ENCODE measurements around the gene CNOT6L. TPM values are rescaled to one million over a fixed set of nuclear protein-coding genes. Genes with fewer than 3 reads are reported as not detected.

Gene CNOT6L
- total RNA-seq, 4 donors from 2014 or later = 22.5 to 44.2 (median 35.5) TPM

DNA sequence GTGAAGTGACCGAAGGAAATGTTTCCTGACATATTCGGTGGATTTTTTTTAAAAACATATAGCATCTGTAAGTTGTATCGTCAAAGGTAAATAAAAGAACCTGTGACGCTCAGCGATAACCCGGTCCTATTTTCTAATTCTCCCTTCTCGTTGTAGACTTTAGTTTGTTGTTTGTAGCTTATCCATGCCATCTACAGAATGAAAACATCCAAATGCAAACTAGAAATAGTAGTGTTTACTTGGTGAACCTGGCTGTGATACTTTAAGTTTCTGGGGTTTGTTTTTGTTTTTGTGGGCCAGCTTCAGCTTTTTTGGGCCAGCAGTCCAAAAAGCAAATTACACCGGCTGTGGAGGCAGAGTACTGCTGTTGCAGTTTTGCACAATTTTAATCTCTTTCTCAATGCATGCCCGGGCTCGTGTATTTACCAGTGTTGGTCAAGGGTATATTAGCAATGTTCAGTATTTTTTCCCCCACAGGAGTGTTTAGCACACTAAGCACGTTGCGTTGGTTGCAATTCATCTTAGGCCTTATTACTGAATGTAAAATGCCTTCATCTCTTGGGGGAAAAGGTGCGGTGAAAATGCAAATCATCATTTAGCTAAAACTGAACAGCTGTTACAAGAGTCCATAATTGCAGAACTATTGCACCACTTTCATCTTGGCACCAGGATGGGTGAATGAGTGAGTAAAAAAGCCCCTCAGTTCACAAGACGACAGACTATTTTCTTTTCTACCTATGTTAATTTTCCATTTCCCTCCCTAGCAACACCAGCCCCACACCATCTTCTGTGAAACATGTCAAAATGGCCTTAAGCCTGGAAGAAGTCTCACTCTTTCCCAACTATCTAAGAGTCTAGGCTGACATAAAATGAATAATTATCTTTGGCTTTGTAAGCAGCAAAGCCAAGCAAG lies 1.7 kb upstream of the CNOT6L start:
- peak in 1 of 2 donors; percentile 5 for DNase-seq
- Histone ChIP-seq H3K36me3 (no peaks in the 10 kb centered on the region), H3K9me3 (no peaks in the 10 kb centered on the region), H3K27ac (peak overlapping the region; percentile 98 to 99 (median 98)), H3K4me3 (replicated peaks in 1 of 3) (peak overlapping the region; percentile 87 to 96 (median 88)), H3K4me1 (peaks cover 0 to 14% of the 10 kb centered on the region in 2 donors), H3K27me3 (no peaks in the 10 kb centered on the region)
- intact Hi-C loops (cut with DNase I) = no loop called here
- WGBS, 2 donors = 17 to 19% methylated on average over 14 of the region's 14 CpGs
- TF ChIP-seq, protein P1, sequence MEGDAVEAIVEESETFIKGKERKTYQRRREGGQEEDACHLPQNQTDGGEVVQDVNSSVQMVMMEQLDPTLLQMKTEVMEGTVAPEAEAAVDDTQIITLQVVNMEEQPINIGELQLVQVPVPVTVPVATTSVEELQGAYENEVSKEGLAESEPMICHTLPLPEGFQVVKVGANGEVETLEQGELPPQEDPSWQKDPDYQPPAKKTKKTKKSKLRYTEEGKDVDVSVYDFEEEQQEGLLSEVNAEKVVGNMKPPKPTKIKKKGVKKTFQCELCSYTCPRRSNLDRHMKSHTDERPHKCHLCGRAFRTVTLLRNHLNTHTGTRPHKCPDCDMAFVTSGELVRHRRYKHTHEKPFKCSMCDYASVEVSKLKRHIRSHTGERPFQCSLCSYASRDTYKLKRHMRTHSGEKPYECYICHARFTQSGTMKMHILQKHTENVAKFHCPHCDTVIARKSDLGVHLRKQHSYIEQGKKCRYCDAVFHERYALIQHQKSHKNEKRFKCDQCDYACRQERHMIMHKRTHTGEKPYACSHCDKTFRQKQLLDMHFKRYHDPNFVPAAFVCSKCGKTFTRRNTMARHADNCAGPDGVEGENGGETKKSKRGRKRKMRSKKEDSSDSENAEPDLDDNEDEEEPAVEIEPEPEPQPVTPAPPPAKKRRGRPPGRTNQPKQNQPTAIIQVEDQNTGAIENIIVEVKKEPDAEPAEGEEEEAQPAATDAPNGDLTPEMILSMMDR (IDR thresholded peaks at IDR 0.05) = peak in 1 of 6 experiments; percentile 5
- TF ChIP-seq POLR2A (IDR thresholded peaks at IDR 0.05) = no peak

DNA sequence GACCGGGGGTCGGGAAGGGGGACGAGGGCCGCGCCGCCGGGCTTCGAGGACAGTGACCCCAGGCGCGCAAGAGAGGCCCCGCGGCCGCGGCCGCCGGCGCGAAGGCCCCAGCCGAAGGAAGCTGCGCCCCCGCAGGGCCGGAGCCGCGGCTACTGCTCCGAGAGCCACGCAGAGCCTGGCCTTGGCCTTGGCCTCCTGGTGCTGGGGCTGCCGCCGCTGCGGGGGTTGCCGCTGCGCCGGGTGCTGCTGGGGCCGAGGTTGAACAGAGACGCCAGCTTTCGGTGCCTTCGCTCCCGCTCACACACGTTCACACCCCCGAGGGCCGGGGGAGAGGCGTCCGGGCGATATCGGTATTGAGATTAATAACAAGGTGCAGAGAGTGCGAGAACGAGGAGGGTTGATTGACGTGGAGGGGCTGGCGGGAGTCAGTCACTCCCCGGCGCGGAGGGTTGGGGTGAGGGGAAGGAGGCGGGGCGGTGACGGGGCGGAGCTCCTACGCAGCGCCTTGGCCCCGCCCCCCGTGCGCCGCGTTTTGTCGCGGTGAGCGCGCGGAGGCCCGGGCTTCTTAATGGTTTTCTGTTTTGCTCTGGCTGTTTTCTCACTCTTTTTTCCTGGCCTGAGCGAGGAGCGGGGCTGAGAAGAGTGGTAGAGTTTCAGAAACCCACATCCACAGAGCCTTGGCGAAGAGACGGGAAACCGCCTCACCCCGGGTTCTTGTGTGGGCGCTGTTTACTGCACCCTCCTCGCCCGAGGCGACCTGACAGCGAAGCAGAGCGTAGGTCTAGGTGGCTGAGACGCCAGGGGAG lies 878 bp upstream of the CNOT6L start:
- 0 to 1% methylated on average over 36 of the region's 81 CpGs for WGBS, 2 donors
- Histone ChIP-seq H3K27ac (peak overlapping the region; percentile 98 to 99 (median 98)), H3K36me3 (no peaks in the 10 kb centered on the region), H3K4me3 (replicated peaks in 1 of 3) (peak overlapping the region; percentile 87 to 96 (median 88)), H3K9me3 (no peaks in the 10 kb centered on the region), H3K4me1 (peaks cover 0 to 22% of the 10 kb centered on the region in 2 donors), H3K27me3 (no peaks in the 10 kb centered on the region)
- intact Hi-C loops (cut with DNase I) = no loop called here
- peak; percentile 91 to 93 for DNase-seq
- TF ChIP-seq, protein P1 (IDR thresholded peaks at IDR 0.05) = peak in 1 of 6 experiments; percentile 7
- peak in 1 of 2 donors; percentile 96 for TF ChIP-seq POLR2A (IDR thresholded peaks at IDR 0.05)

DNA sequence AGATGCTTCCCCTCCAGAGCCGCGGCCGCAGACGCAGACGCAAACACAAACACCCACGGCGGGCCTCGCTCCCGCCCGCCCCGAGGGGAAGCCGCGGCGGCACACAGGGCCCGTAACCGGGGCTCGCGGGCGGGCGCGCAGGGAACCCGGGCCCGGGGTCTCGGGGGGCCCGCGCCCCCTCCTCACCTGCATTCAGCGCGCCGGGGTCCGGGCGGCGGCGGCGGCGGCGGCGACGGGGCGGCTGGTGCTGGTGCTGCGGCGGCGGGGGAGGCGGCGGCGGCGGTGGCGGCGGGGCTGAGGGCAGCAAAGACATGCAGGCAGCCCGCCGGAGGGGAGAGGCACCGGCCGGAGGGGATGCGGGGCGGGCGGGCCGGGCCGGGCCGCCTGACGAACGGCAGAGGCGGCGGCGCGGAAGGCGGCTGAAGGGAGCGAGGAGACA lies 255 bp upstream of the CNOT6L start:
- H3K27ac ChIP-seq = peak overlapping the region; percentile 98 to 99 (median 98)
- H3K9me3 ChIP-seq = no peaks in the 10 kb centered on the region
- intact Hi-C loops (cut with DNase I) = no loop called here
- H3K36me3 ChIP-seq = no peaks in the 10 kb centered on the region
- H3K4me1 ChIP-seq = peaks cover 0 to 24% of the 10 kb centered on the region in 2 donors
- H3K27me3 ChIP-seq = no peaks in the 10 kb centered on the region
- TF ChIP-seq, protein P1 (IDR thresholded peaks at IDR 0.05) = no peak
- TF ChIP-seq POLR2A (IDR thresholded peaks at IDR 0.05) = peak in 1 of 2 donors; percentile 40
- 0 to 2% methylated on average over 7 to 15 of the region's 66 CpGs for WGBS, 2 donors
- DNase-seq = peak; percentile 35 to 40
- H3K4me3 ChIP-seq (replicated peaks in 1 of 3) = peak overlapping the region; percentile 87 to 96 (median 88)

DNA sequence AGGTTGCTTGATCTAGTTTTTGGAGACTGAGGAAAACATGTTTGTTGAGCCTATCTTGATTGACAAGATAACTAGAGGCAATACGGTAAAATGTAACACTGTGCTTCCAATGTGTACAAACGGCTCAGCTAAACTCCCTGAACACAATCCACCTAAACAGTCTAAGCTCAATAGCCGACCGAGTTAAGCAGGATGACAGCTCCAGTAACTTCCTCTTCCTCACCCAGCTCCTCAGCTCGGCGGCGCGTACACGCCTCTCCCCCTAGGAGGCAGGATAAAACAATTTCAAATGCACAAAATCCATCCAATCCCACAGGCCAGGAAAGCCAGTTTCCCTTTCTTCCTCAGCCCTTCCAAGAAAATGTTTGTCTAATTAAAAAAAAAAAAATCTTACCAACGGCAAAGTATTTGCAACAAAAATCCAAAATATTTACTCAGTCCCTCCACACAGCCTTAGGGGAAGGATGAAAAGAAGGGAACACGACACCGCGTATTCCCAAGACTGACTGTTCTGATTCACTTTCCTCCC lies 1.0 kb downstream of the CNOT6L start:
- WGBS, 2 donors = 0 to 1% methylated on average over 13 of the region's 13 CpGs
- TF ChIP-seq, protein P1 (IDR thresholded peaks at IDR 0.05) = peak in 5 of 6 experiments; percentile 33 to 72 (median 57)
- no peak for TF ChIP-seq POLR2A (IDR thresholded peaks at IDR 0.05)
- H3K27ac ChIP-seq = peak overlapping the region; percentile 98 to 99 (median 98)
- H3K4me1 ChIP-seq = peaks cover 0 to 24% of the 10 kb centered on the region in 2 donors
- H3K9me3 ChIP-seq = no peaks in the 10 kb centered on the region
- peak; percentile 72 to 80 for DNase-seq
- H3K27me3 ChIP-seq = no peaks in the 10 kb centered on the region
- intact Hi-C loops (cut with DNase I) = no loop called here
- H3K4me3 ChIP-seq (replicated peaks in 1 of 3) = peak overlapping the region; percentile 49 to 96 (median 59)
- H3K36me3 ChIP-seq = no peaks in the 10 kb centered on the region
